GF-D8 (cell line): Measurements from ENCODE around the gene ADIPOQ.
"Not testable (repeated sequence)": the region's sequence is repeated elsewhere in the genome, so short reads cannot be mapped to it uniquely, and the experiment has no call there.

Source experiments
- DNase-seq: peaks from one replicate; lab custom pipeline; 2025; lab: John Stamatoyannopoulos, UW

The ADIPOQ gene

DNA sequence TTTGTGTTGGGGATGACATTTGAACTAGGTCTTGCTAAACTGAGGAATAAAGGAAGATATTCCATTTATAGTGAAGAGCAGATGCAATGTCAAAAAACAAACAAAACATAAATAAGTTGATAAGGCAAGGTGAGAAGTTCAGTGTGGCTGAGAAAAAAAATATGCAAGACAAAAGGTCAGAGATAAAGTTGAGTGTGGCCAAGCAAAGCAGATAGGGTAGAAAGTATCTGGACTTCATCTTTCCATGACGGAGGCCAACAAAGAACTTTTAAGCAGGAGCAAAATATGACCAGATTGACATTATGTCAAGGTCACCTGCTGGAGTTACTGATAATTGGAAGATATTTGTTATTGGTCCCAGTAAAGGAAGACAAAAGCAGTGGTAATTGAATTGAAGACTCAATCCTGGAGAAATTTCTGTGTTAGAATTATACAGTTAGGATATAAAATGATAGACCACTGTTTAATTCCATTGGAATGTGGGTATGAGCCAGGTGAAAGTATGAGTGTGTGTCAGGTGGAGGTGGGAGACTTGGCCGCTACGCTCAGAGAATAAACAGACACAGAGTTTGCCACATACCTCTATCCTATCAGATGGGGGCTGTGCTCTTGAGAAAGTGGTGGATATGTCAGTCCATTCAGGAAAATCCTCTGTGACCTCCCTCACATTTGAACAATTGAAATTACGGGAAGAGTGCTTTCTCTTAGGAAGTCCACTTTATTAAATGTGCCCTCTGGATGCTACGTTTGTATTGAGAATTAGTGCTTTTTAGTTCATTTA lies 28.1 kb downstream of the ADIPOQ start:
- DNase-seq: no peak

DNA sequence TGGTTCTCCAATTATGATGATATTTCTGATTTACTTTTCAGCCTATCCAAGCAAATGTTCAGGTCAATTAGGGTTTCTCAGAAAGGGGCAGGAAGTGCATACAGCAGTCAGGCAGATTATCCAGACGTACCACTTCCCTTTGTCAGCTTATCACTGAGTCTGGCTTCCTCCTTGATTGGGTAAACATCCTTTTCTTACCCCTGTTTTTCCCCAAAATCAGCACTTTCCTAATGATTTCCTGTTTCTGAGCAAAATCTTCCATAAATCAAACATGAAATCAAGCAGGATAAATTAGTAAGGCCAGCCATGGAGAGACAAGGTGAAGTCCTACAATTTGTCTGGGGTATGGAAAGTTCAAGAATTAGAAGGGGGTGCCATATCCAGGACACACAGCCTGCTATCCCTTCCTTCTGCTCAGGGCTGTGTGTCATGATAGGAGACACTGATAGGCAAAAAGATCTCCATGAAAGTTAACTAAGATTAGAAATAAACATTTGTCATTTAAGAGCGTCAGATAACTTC lies 29.0 kb downstream of the ADIPOQ start:
- DNase-seq: peak; percentile 74

DNA sequence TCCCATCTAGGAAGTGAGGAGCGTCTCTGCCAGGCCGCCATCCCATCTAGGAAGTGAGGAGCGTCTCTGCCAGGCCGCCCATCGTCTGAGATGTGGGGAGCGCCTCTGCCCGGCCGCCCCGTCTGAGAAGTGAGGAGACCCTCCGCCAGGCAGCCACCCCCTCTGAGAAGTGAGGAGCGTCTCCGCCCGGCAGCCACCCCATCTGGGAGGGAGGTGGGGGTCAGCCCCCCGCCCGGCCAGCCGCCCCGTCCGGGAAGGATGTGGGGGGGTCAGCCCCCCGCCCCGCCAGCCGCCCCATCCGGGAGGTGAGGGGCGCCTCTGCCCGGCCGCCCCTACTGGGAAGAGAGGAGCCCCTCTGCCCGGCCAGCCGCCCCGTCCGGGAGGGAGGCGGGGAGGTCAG lies 31.3 kb downstream of the ADIPOQ start:
- DNase-seq: not testable (repeated sequence)

DNA sequence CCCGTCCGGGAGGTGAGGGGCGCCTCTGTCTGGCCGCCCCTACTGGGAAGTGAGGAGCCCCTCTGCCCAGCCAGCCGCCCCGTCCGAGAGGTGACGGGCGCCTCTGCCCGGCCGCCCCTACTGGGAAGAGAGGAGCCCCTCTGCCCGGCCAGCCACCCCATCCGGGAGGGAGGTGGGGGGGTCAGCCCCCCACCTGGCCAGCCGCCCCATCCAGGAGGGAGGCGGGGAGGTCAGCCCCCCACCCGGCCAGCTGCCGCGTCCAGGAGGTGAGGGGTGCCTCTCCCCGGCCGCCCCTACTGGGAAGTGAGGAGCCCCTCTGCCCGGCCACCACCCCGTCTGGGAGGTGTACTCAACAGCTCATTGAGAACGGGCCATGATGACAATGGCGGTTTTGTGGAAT lies 31.7 kb downstream of the ADIPOQ start:
- not testable (repeated sequence) for DNase-seq

DNA sequence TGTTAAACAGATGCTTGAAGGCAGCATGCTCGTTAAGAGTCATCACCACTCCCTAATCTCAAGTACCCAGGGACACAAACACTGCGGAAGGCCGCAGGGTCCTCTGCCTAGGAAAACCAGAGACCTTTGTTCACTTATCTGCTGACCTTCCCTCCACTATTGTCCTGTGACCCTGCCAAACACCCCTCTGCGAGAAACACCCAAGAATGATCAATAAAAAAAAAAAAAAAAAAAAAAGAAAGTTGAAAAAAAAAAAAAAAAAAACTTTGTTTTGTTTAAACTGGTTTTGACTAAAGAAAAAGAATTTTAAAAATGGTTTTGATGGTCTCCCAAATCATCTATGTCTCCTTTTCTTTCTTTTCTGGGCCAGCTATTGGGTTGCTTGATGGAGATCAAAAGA lies 32.3 kb downstream of the ADIPOQ start:
- DNase-seq: not testable (repeated sequence)

DNA sequence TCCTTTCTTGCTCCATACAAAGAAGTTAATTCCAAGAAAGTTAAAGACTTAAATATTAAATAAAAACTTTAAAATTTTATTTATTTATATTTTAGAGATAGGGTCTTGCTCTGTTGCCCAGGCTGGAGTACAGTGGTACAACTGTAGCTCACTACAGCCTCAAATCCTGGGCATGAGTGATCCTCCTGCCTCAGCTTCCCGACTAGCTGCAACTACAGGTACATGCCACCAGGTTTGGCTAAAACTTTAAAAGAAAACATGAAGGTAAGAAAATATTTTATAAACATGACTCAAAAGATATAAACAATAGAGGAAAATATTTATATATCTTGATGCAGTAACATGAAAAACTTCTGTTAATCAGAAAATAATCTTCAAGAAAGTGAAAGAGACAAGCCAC lies 33.2 kb downstream of the ADIPOQ start:
- DNase-seq: no peak

DNA sequence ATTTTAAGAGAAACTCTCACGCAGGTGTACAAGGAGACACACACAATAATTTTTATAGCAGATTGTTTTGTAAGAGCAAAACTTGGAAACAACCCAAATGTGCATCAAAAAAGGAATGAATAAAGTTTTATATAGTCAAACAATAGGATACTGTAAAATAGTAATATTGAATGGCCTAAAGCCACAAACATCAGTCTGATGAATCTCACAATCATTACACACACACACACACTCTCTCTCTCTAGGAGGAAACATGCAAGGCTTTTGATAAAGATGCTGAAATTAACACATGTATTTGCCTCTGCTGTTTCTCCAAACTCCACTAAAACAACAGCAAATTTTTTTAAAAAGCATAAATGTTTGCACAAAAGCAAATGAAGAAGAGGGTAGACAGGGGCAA lies 37.3 kb downstream of the ADIPOQ start:
- no peak for DNase-seq

DNA sequence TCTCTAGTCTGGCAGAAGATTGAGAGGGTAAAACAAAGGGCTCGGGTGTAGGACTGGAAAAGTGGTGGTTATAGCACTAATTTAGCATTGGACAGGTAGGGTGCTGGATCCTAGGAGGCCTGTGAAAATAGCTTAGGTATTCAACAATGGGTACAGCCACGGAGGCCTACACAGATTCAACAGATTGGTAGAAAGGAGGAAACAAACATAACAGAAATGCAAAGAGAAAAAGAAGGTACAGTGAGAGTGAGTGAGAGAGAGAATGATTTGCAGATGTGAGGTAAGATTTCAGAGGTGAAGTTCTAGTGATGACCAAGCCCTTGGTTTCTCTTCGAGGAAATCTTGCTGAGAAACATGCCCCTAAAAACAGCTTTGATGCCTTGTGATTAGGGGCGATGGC lies 37.9 kb downstream of the ADIPOQ start:
- no peak for DNase-seq

DNA sequence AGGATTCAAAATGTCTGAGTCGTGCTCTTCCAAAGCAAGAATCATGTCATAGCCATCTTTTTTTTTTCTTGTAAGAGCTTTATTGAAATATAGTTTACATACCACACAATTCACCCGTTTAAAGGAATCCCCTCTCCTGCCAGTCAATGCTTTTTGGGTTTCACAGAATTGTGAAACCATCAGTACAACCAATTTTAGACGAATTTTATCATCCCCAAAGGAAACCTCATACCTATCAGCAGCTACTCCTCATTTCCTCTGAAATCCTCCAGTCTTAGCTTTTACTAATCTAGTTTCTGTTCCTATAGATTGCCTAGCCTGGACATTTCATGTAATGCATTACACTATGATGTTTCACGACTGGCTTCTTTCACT lies 39.6 kb downstream of the ADIPOQ start:
- DNase-seq: no peak

DNA sequence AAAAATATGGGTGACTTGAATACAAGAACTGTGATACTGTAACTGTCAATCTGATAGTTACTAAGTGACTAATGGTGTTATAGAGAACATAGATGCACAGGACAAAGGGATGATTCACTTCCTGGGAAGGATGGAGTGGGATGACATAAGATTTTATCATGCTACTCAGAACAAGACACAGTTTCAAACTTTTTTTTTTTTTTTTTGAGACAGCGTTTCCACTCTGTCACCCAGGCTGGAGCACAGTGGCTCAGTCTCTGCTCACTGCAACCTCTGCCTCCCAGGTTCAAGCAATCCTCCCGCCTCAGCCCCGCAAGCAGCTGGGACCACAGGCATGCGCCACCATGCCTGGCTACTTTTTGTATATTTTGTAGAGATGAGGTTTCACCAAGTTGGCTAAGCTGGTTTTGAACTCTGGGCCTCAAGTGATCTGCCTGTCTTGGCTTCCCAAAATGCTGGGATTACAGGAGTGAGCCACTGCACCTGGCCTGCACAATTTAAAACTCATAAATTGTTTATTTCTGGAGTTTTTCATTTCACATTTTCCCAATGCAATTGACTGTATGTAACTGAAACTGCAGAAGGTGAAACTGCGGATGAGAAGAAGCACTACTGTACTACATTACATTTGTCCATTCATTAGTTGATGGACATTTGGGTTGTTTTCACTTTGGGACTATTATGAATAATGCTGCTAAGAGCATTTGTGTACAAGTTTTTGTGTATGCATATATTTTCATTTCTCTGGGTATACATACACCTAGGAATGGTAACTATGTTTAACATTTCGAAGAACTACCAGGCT lies 40.6 kb downstream of the ADIPOQ start:
- DNase-seq: no peak

DNA sequence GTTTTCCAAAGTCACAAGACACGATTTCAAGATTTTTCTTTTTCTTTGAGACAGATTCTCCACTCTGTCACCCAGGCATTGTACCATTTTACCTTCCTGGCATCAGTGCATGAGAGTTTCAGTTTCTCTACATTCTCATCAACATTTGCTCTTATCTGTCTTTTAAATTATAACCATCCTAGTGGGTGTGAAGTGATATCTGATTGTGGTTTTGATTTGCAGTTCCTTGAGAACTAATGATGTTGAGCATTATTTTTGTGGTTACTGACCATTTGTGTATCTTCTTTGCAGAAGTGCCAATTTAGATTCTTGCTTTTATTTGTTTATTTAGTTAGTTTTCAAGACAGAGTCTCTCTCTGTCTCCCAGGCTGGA lies 41.2 kb downstream of the ADIPOQ start:
- DNase-seq: no peak

DNA sequence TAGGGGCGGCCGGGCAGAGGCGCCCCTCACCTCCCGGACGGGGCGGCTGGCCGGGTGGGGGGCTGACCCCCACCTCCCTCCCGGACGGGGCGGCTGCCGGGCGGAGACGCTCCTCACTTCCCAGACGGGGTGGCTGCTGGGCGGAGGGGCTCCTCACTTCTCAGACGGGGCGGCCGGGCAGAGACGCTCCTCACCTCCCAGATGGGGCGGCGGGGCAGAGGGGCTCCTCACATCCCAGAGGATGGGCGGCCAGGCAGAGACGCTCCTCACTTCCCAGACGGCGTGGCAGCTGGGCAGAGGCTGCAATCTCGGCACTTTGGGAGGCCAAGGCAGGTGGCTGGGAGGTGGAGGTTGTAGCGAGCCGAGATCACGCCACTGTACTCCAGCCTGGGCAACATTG lies 42.4 kb downstream of the ADIPOQ start:
- not testable (repeated sequence) for DNase-seq

DNA sequence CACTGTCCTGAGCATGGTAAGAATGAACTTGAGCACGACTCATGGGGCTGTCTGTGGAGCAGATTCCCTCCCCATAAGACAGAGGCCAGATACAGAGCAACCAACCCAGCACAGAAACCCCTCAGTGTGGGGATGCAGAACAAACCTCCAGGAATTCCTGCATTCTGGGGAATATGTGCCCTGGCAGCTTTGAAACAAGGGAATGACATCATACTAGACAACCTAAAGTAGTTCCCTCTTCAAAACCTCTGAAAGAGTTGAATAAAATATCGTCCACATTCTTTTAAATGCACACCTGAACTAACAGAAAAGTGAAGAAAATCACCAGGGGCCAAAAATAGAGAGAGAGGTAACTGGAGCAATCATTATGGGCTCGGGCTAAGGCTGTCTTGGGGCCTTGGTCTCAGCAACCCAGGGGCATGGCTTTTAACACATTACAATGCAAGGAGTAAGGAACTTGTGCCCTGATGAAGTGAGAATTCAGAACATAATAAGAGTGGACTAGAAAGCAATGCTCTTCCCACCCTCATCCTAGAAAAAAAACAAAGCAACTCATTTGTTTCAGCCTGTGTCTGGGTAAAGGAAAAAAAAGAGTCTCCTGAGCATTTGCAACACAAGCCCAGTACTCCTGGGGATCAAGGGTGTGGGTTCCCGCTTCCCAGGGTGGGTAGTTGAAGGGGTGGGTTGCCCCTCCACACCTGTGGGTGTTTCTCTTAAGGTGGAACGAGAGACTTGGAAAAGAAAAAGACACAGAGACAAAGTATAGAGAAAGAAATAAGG lies 43.9 kb downstream of the ADIPOQ start:
- DNase-seq: no peak

DNA sequence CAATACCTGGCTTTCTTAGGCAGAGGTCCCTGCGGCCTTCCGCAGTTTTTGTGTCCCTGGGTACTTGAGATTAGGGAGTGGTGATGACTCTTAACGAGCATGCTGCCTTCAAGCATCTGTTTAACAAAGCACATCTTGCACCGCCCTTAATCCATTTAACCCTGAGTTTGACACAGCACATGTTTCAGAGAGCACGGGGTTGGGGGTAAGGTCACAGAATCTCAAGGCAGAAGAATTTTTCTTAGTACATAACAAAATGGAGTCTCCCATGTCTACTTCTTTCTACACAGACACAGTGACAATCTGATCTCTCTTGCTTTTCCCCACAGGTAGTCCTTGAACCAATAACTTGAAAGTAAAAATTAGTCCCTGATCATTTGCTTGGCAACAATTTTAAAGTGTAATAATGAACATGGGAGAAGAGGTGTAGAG lies 45.0 kb downstream of the ADIPOQ start:
- not testable (repeated sequence) for DNase-seq

DNA sequence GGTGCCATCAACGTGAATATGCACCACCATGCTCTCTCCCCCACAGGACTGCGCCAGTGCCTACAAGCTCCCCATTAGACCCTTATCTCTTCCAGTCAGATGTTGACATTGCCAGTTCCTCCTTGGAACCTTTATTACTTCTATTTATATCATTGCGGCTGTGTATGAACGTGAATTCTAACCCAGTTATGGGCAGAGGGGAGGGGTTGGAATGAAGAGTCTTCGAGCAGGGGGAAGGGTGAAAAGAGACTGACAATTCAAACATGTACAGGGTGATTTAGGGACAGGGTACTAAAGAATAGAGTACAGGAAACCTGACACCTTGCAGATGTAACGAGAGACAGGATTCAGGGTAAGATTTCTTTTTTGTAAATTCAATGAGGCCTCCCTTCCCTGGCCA lies 46.1 kb downstream of the ADIPOQ start:
- peak; percentile 49 for DNase-seq

DNA sequence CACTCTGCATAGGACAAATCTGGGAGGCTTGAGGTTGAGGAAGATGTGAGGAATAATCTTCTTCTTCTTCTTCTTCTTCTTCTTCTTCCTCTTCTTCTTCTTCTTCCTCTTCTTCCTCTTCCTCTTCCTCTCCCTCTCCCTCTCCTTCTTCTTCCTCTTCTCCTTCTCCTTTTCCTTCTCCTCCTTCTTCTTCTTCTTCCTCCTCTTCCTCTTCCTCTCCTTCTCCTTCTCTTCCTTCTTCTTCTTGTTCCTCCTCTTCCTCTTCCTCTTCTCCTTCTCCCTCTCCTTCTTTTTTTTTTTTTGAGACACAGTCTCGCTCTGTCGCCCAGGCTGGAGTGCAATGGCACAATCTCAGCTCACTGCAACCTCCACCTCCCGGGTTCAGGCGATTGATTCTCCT lies 47.2 kb downstream of the ADIPOQ start:
- not testable (repeated sequence) for DNase-seq

DNA sequence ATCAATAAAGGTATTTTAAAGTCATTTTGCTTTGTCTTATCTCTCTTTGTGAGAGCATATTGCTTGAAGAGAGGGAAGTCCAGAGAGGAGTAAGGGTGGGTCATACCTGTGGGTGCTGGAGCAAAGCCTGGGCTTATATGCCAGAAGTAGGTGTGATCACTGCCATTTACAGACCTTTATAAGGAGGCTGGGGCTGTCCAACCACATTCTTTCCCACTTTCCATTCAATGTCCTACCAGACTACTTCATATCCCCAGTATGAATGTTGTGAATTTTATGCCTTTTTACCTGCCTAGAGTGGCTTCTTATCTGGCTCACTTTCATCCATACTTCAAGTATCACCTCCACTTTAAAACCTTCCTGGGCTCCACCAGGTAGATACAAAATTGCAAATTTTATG lies 48.4 kb downstream of the ADIPOQ start:
- DNase-seq: no peak

DNA sequence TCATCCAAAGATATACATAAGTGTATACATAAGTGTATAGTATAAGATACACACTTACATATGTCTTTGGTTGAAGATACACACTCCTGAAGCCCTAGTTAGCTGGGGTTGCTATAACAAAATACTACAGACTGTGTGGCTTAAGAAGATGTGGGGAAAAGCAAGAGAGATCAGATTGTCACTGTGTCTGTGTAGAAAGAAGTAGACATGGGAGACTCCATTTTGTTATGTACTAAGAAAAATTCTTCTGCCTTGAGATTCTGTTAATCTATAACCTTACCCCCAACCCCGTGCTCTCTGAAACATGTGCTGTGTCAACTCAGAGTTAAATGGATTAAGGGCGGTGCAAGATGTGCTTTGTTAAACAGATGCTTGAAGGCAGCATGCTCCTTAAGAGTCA lies 50.6 kb downstream of the ADIPOQ start:
- DNase-seq: not testable (repeated sequence)

DNA sequence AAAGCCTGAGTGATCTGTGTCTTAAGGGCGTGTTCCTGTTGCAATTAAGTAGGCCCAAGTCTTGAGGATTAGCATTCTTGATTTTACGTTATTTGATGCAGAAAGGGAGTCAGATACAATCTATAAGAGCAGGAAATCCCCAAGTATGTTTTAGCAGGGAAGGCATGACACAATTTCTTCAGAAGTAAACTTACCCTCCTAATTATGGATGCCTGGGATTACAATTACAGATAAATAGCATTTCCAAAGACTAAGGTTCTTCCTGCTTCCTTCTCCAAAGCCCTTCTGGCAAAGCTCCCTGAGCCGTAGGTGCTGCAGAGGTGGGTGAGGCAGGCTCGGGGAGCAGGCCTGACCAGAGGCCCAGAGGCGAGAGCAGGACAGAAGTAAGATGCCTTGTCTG lies 52.9 kb downstream of the ADIPOQ start:
- no peak for DNase-seq

DNA sequence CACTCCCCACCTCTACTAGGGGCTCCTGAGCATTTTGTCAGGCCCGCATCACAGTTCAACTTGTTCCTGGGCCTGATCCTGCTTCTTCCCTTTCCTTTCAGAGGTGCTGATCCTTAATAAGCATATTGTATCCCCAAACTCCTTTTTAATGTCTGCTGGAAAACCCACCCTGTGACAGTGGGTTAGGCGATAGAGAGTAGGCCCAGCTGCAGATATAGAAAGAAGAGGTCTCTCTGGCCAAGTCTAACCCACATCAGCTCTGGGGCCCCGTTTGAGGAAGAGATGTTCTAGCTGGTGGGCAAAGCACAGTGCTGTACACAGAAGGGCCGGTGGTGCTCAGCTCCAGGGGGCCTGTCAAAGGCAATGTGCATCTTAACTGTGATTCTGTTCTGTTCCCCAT lies 53.5 kb downstream of the ADIPOQ start:
- no peak for DNase-seq

DNA sequence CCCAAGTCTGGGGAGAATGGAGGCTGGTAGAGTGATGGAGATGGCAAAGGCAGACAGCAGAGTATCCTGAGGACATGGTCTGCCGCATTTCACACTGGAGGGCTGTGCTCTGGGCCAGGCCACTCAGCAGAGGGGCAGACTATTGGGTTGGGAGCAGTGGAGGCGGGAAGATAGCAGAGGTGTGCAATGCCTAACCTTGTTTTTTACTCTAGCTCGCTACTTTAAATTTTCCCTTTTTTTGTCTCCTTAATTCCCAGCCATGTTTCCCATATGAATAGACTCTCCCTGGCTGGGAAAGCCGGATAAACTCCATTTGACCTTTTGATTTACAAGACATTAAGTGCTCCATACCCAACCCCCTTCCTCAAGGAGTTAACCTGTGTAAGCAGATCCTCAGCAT lies 54.4 kb downstream of the ADIPOQ start:
- DNase-seq: no peak

DNA sequence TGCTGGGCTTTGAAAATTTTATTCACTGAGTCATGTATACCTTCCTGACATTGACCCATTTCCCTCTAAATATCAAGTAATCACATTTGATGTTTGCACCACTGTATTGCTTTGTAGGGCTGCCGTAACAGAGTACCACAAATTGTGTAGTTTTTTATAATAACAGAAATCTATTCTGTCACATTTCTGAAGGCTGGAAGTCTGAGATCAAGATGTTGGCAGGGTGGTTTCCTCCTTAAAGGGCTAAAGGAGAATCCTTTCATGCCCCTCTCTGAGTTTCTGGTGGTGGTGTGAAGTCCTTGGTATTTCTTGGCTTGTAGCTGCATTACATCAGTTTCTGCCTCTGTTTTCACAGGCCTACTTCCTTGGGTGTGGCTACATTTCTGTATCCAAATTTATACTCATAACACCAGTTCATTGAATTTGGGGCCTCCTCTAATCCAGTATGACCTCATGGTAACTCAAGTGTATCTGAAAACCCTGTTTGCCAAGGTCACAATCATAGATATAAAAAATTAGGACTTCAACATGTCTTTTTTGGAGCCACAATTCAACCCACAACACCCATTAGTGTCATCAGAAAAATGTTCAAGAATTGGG lies 58.7 kb downstream of the ADIPOQ start:
- DNase-seq: no peak
